Chondrocyte (in vitro differentiated cells): Measurements from ENCODE around the gene ATP9A. TPM values are rescaled to one million over a fixed set of nuclear protein-coding genes. Genes with fewer than 3 reads are reported as not detected.

Experiments
- DNase-seq: peaks from one replicate; pipeline ENCODE4 v3.0.0; 2021; ENCODE audit warnings: mixed read lengths, low spot score
- H3K27ac Mint-ChIP-seq: one replicate; pipeline ENCODE4 v1.8.0; 2021; ENCODE audit warnings: mild to moderate bottlenecking, moderate library complexity, mixed read lengths; ENCODE audit not compliant: unreplicated experiment
- H3K27me3 Mint-ChIP-seq: 2 replicates; pipeline ENCODE4 v1.8.0; 2021; ENCODE audit warnings: low read depth, mixed read lengths
- H3K36me3 Mint-ChIP-seq: 2 replicates; pipeline ENCODE4 v1.8.0; 2021; ENCODE audit warnings: low read depth, mixed read lengths
- H3K4me1 Mint-ChIP-seq: 2 replicates; pipeline ENCODE4 v1.8.0; 2021; ENCODE audit warnings: low read depth, mild to moderate bottlenecking, mixed read lengths
- H3K4me3 Mint-ChIP-seq: one replicate; pipeline ENCODE4 v1.8.0; 2021; ENCODE audit warnings: mild to moderate bottlenecking, moderate library complexity, mixed read lengths; ENCODE audit not compliant: unreplicated experiment
- H3K9me3 Mint-ChIP-seq: 2 replicates; pipeline ENCODE4 v1.8.0; 2021; ENCODE audit warnings: low read depth, mixed read lengths
- total RNA-seq: library from RNA; stranded (reverse); gene quantifications from 3 replicates; pipeline ENCODE4 v1.2.1, GENCODE V29; 2021
- TF ChIP-seq, protein P1 (sequence below): fragments of 200-600 bp; sonication (generic); IDR thresholded peaks from 2 replicates; pipeline ENCODE4 v1.5.0; 2021; ENCODE audit warnings: antibody characterized with exemption, mild to moderate bottlenecking, moderate library complexity

ATP9A gene
- total RNA-seq, 1 donor from 2014 or later, result 43.1 TPM

DNA sequence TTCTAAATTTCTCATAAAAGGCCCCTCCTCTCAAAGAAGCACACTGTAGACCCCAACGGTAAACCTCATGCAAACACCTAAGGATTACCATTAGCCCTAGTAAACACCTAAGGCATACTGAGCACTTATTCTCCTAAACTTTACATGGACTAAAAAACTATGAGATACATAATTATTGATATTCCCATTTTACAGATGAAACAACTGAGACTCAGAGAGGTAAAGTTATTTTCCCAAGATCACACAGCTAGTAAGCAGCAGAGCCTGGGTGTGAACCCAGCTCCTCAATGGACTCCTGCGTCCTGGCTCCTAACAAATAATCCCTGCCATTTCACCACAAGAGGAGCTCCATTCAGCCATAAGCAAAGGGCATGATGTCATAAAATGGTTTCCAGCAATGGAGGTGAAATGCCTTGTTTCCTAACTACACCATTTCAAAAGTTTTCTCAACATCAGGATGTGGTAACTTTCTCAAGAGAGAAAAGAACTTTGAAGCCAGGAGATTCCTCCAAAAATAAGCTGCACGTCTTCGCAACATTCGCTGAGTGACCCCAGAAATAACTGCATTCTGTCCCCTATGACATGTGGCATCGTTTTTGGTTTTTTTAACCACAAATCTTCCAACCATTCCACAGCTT, 4.1 kb downstream of the ATP9A start:
- no peaks in the 10 kb centered on the region for H3K27me3 Mint-ChIP-seq
- H3K4me3 Mint-ChIP-seq, result no peak overlapping the region
- TF ChIP-seq, protein P1, sequence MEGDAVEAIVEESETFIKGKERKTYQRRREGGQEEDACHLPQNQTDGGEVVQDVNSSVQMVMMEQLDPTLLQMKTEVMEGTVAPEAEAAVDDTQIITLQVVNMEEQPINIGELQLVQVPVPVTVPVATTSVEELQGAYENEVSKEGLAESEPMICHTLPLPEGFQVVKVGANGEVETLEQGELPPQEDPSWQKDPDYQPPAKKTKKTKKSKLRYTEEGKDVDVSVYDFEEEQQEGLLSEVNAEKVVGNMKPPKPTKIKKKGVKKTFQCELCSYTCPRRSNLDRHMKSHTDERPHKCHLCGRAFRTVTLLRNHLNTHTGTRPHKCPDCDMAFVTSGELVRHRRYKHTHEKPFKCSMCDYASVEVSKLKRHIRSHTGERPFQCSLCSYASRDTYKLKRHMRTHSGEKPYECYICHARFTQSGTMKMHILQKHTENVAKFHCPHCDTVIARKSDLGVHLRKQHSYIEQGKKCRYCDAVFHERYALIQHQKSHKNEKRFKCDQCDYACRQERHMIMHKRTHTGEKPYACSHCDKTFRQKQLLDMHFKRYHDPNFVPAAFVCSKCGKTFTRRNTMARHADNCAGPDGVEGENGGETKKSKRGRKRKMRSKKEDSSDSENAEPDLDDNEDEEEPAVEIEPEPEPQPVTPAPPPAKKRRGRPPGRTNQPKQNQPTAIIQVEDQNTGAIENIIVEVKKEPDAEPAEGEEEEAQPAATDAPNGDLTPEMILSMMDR, result no peak
- peaks cover 25% of the 10 kb centered on the region for H3K4me1 Mint-ChIP-seq
- DNase-seq, result no peak
- H3K36me3 Mint-ChIP-seq, result no peaks in the 10 kb centered on the region
- no peak overlapping the region for H3K27ac Mint-ChIP-seq
- no peaks in the 10 kb centered on the region for H3K9me3 Mint-ChIP-seq

DNA sequence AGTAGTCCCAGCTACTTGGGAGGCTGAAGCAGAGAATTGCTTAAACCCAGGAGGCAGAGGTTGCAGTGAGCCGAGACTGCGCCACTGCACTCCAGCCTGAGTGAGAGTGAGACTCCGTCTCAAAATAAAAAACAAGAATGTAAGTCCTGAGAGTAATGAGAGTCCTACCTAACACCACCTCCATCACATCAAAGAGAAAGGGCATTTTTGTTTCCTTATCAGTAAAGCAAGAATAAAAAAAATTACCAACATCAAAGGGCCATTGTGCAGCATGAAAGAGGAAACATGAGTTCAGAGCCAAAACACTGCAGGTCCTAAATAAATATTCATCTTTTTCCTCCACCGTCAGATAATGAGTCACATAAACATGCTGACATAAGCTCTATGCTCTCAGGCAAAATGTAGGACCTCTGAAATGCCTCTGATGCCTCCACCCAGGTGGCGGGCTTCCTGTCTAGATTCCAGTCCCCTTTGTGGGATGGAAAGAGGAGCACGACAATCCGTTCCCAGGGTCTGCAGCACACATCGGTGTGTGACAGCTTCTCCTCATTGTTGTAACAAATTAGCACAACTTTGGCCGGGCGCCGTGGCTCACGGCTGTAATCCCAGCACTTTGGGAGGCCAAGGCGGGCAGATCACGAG, 7.2 kb downstream of the ATP9A start:
- Mint-ChIP-seq H3K4me1 (peaks cover 20% of the 10 kb centered on the region), H3K4me3 (no peak overlapping the region), H3K36me3 (no peaks in the 10 kb centered on the region), H3K9me3 (no peaks in the 10 kb centered on the region), H3K27ac (peak overlapping the region; percentile 49), H3K27me3 (no peaks in the 10 kb centered on the region)
- DNase-seq, result peak; percentile 46
- TF ChIP-seq, protein P1, result no peak

DNA sequence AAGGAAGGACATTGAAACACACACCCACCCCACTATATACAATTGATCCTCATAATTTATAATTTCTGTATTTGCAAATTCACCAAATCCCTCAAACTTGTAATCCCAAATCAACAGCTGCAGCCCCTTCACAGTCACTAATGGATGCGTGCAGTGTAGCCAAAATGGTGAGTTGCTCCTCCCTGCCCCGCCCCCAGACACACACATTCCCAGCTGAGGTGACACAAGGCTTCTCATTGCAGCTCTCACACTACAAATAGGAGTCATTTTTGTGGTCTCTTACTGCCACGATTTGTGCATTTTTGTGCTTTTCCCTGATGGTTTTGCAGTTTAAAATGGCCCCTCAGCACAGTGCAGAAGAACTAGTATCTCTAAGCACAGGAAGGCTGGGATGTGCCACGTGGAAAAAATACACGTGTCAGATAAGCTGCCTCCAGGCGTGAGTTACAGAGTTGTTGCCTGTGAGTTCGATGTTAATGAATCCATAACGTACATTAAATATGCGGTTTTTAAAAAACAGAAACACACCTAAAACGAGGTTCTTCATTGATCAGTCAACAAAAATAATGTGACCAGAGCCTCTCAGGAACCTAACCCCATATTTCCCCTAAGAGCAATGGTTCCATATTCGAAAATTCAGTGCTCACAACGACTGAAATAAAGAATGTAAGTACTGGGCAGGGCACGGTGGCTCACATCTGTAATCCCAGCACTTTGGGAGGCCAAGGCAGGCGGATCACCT, 8.2 kb downstream of the ATP9A start:
- TF ChIP-seq, protein P1, result no peak
- no peaks in the 10 kb centered on the region for H3K27me3 Mint-ChIP-seq
- DNase-seq, result peak; percentile 50
- H3K4me1 Mint-ChIP-seq, result peaks cover 20% of the 10 kb centered on the region
- H3K27ac Mint-ChIP-seq, result no peak overlapping the region
- H3K4me3 Mint-ChIP-seq, result no peak overlapping the region
- no peaks in the 10 kb centered on the region for H3K36me3 Mint-ChIP-seq
- no peaks in the 10 kb centered on the region for H3K9me3 Mint-ChIP-seq

DNA sequence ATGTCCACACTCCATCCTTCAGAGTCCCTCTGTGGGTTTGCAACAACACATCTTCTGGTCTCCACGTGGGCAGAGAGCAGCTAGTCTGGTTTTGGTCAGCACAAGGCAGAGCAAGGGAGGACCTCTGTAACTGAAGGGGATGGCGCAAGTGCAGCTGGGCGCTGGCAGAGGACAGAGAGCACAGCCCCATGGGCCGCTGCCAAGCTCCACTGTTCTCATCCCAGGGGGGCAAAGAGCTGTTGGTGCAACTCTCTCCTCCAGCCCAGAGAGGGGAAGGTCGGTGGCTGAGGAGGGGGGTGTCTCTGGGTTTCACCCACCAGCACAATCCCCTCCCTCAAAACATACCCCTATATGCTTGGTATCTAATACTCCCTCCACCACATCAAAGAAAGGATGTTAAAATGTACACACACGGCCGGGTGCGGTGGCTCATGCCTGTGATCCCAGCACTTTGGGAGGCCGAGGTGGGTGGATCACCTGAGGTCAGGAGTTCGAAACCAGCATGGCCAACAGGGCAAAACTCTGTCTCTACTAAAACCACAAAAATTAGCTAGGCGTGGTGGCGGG, 9.1 kb downstream of the ATP9A start:
- H3K27ac Mint-ChIP-seq, result no peak overlapping the region
- H3K36me3 Mint-ChIP-seq, result no peaks in the 10 kb centered on the region
- H3K27me3 Mint-ChIP-seq, result no peaks in the 10 kb centered on the region
- peak; percentile 64 for DNase-seq
- no peak overlapping the region for H3K4me3 Mint-ChIP-seq
- peaks cover 20% of the 10 kb centered on the region for H3K4me1 Mint-ChIP-seq
- H3K9me3 Mint-ChIP-seq, result no peaks in the 10 kb centered on the region
- TF ChIP-seq, protein P1, result no peak

DNA sequence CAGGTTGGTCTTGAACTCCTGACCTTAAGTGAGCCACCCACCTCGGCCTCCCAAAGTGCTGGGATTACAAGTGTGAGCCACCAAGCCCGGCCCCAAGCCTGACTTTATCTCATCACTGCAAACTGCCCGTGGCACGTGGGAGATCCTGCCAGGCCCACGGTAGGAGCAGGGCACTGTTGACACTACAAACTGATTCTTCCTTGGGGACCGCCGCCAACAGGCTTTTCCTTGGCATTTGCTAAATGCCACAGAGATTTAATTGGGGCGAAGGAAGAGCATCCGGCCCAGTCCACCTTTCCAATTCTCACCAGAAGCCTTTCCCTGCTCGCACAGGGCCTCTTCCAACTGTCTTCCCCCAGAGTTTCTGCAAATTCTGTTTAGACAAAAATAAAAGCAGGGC, 11.0 kb downstream of the ATP9A start:
- TF ChIP-seq, protein P1, result no peak
- Mint-ChIP-seq H3K9me3 (no peaks in the 10 kb centered on the region), H3K4me3 (no peak overlapping the region), H3K27ac (no peak overlapping the region), H3K4me1 (peaks cover 32% of the 10 kb centered on the region), H3K36me3 (no peaks in the 10 kb centered on the region), H3K27me3 (no peaks in the 10 kb centered on the region)
- DNase-seq, result no peak
